IMR-90 (cell line): Measurements from ENCODE around the gene MS4A6E. TPM values are rescaled to one million over a fixed set of nuclear protein-coding genes. Genes with fewer than 3 reads are reported as not detected.
"Not testable (repeated sequence)": the region's sequence is repeated elsewhere in the genome, so short reads cannot be mapped to it uniquely, and the experiment has no call there.

Source experiments
- ATAC-seq: fragments of 200-7000 bp; cut with Tn5 transposase; 2 replicates; pipeline ENCODE4 v1.9.1; 2020; ENCODE audit warnings: low read depth, mild to moderate bottlenecking, moderate library complexity
- BruUV-seq: library from RNA; stranded (reverse); fragments of 400-500 nt; replicated peaks from 2 replicates; lab custom pipeline; 2021; lab: Mats Ljungman, UMichigan
- CTCF ChIA-PET: fragments of 300-600 bp; formaldehyde crosslinking; extraction: SDS; loops from one replicate; lab custom pipeline; 2021; ENCODE audit warnings: antibody characterized with exemption; lab: Yijun Ruan, JAX
- POLR2A ChIA-PET: fragments of 300-600 bp; sonication (Branson Sonifier 250); formaldehyde crosslinking; loops from one replicate; lab custom pipeline; 2022; ENCODE audit warnings: antibody characterized with exemption; ENCODE audit not compliant: unreplicated experiment; lab: Charles Lee
- DNase-seq: peaks from one replicate; pipeline ENCODE4 v3.0.0; 2013
- H2AFZ ChIP-seq: replicated peaks from 2 replicates; pipeline ENCODE3; 2013; ENCODE audit warnings: low read length, mild to moderate bottlenecking; ENCODE audit not compliant: poor library complexity
- H2AK5ac ChIP-seq: 2 replicates; pipeline ENCODE4 v1.6.1; 2013; ENCODE audit warnings: low read depth, low read length, inconsistent platforms
- H2AK9ac ChIP-seq: replicated peaks from 2 replicates; pipeline ENCODE3; 2013; ENCODE audit warnings: mild to moderate bottlenecking, low read depth, low read length, moderate library complexity; ENCODE audit not compliant: poor library complexity
- H2BK120ac ChIP-seq: 2 replicates; pipeline ENCODE4 v1.6.1; 2013; ENCODE audit warnings: low read depth, low read length, inconsistent platforms
- H2BK15ac ChIP-seq: 3 replicates; pipeline ENCODE4 v1.6.1; 2013; ENCODE audit warnings: low read depth, low read length, inconsistent platforms
- H2BK20ac ChIP-seq: 2 replicates; pipeline ENCODE4 v1.6.1; 2013; ENCODE audit warnings: low read depth, mild to moderate bottlenecking, inconsistent platforms, low read length, moderate library complexity
- H2BK5ac ChIP-seq: 2 replicates; pipeline ENCODE4 v1.6.1; 2013; ENCODE audit warnings: mild to moderate bottlenecking, low read depth, low read length, inconsistent platforms; ENCODE audit not compliant: poor library complexity, severe bottlenecking
- H3K14ac ChIP-seq: replicated peaks from 2 replicates; pipeline ENCODE4 v1.6.1; 2013; ENCODE audit warnings: low read depth, low read length, inconsistent platforms
- H3K18ac ChIP-seq: 2 replicates; pipeline ENCODE4 v1.6.1; 2013; ENCODE audit warnings: low read depth, low read length, control low read depth
- H3K23ac ChIP-seq: 2 replicates; pipeline ENCODE4 v1.6.1; 2013; ENCODE audit warnings: low read depth, low read length, inconsistent platforms
- H3K27ac ChIP-seq: 2 replicates; pipeline ENCODE4 v1.5.1; 2013; ENCODE audit warnings: mild to moderate bottlenecking, control low read depth, low read length; ENCODE audit not compliant: insufficient read depth
- H3K27me3 ChIP-seq: 2 replicates; pipeline ENCODE4 v1.6.1; 2013; ENCODE audit warnings: low read length; ENCODE audit not compliant: control insufficient read depth, insufficient read depth
- H3K36me3 ChIP-seq: 2 replicates; pipeline ENCODE4 v1.6.1; 2013; ENCODE audit warnings: low read length, mixed read lengths; ENCODE audit not compliant: control insufficient read depth, insufficient read depth
- H3K4ac ChIP-seq: 2 replicates; pipeline ENCODE4 v1.6.1; 2013; ENCODE audit warnings: low read depth, low read length, inconsistent platforms
- H3K4me1 ChIP-seq: 2 replicates; pipeline ENCODE4 v1.6.1; 2013; ENCODE audit warnings: low read length, mixed read lengths; ENCODE audit not compliant: control insufficient read depth, insufficient read depth
- H3K4me2 ChIP-seq: 2 replicates; pipeline ENCODE4 v1.6.1; 2013; ENCODE audit warnings: low read depth, mild to moderate bottlenecking, control low read depth, low read length, moderate library complexity
- H3K4me3 ChIP-seq: 2 replicates; pipeline ENCODE4 v1.5.1; 2013; ENCODE audit warnings: low read depth, mild to moderate bottlenecking, control low read depth, low read length, moderate library complexity; ENCODE audit not compliant: insufficient read depth
- H3K56ac ChIP-seq: 2 replicates; pipeline ENCODE4 v1.6.1; 2013; ENCODE audit warnings: low read length, inconsistent platforms; ENCODE audit not compliant: insufficient read depth; ENCODE audit errors: extremely low read depth
- H3K79me1 ChIP-seq, 2 experiments: 2 replicates each; pipeline ENCODE4 v1.6.1; 2013; ENCODE audit warnings: low read length in 2 of 2, inconsistent platforms in 1 of 2, low read depth in 1 of 2
- H3K9ac ChIP-seq: 2 replicates; pipeline ENCODE4 v1.6.1; 2013; ENCODE audit warnings: low read depth, low read length, control low read depth
- H3K9me1 ChIP-seq: 2 replicates; pipeline ENCODE4 v1.6.1; 2013; ENCODE audit warnings: low read length, inconsistent platforms; ENCODE audit not compliant: insufficient read depth
- H3K9me3 ChIP-seq: 2 replicates; pipeline ENCODE4 v1.6.1; 2013; ENCODE audit warnings: low read length; ENCODE audit not compliant: control insufficient read depth, insufficient read depth
- H4K20me1 ChIP-seq: 2 replicates; pipeline ENCODE4 v1.6.1; 2013; ENCODE audit warnings: low read length, inconsistent platforms; ENCODE audit not compliant: insufficient read depth
- H4K5ac ChIP-seq: 2 replicates; pipeline ENCODE4 v1.6.1; 2013; ENCODE audit warnings: mild to moderate bottlenecking, low read depth, low read length, control low read depth
- H4K8ac ChIP-seq, 2 experiments: 2 replicates each; pipeline ENCODE4 v1.6.1; 2013; ENCODE audit warnings: low read depth in 2 of 2, low read length in 2 of 2, control low read depth in 1 of 2, inconsistent platforms in 1 of 2
- H4K91ac ChIP-seq: 2 replicates; pipeline ENCODE4 v1.6.1; 2013; ENCODE audit warnings: low read depth, low read length, inconsistent platforms; ENCODE audit not compliant: insufficient read depth
- WGBS, 2 experiments: methylation state at CpG; one replicate each; pipeline versions ENCODE4 v1.1.5 to v1.1.7; 2013; ENCODE audit warnings: missing lambda C conversion rate in 2 of 2; ENCODE audit not compliant: insufficient read length in 1 of 2; ENCODE audit errors: extremely low coverage in 2 of 2; 5-methylcytosine and 5-hydroxymethylcytosine counted together
- dilution Hi-C: fragments of 300-500 bp; cut with HindIII; formaldehyde crosslinking; loops from one replicate; pipeline ENCODE4 v1.14.3; 2018; ENCODE audit warnings: low sequenced_read_pairs; ENCODE audit not compliant: unreplicated experiment
- in situ Hi-C: fragments of 300-500 bp; cut with MboI; formaldehyde crosslinking; loops from 3 replicates; pipeline ENCODE4 v1.14.3; 2019; ENCODE audit warnings: low sequenced_read_pairs, inconsistent platforms, mixed read lengths
- intact Hi-C: fragments of 100-400 bp; cut with micrococcal nuclease; formaldehyde crosslinking; loops from 2 replicates; pipeline ENCODE4 v1.10.0; 2022
- polyA plus RNA-seq, 3 experiments: library from polyadenylated mRNA; depleted of rRNA; stranded (reverse); fragments of >200 nt; gene quantifications; 2 replicates each; pipeline ENCODE4 v1.2.3, GENCODE V29; 2012; ENCODE audit warnings: low replicate concordance in 1 of 3
- total RNA-seq: library from RNA; depleted of rRNA; stranded (reverse); fragments of >200 nt; gene quantifications from 2 replicates; pipeline ENCODE4 v1.2.3, GENCODE V29; 2012

MS4A6E gene
- total and polyA plus RNA-seq, 2 of the 4 experiments (the other 2 are of a cell fraction), result not detected

- CTCF ChIA-PET, H4K20me1 ChIP-seq, H3K9me3 ChIP-seq, H3K14ac ChIP-seq, in situ Hi-C loops, H4K5ac ChIP-seq, dilution Hi-C loops, H3K27me3 ChIP-seq, H4K91ac ChIP-seq, H3K9ac ChIP-seq, H2AK5ac ChIP-seq, DNase-seq, H3K36me3 ChIP-seq, H2BK120ac ChIP-seq, ATAC-seq, H2AFZ ChIP-seq, H3K23ac ChIP-seq, H3K18ac ChIP-seq, H3K4me1 ChIP-seq, H2BK20ac ChIP-seq, H3K4ac ChIP-seq, H3K4me3 ChIP-seq, BruUV-seq, H3K27ac ChIP-seq, H3K4me2 ChIP-seq, H3K9me1 ChIP-seq, POLR2A ChIA-PET, H2BK15ac ChIP-seq, intact Hi-C loops, H2AK9ac ChIP-seq, H3K56ac ChIP-seq, H4K8ac ChIP-seq, H3K79me1 ChIP-seq, H2BK5ac ChIP-seq: not testable (repeated sequence)
- 100% methylated on average over 1 of the region's 15 CpGs; no CpG with 5 or more reads in 1 of the 2 experiments for WGBS, 2 experiments
Observed at GRCh38 chr11:60366262-60366904, 39.3 kb downstream of the MS4A6E start.
